NCI-H226 (cell line): Measurements from ENCODE around the gene CNN2.

ENCODE experiments used
- DNase-seq: peaks from one replicate; pipeline ENCODE4 v3.0.0-alpha.2; 2015

CNN2 gene

GRCh38 chr19:1025960-1026782 lies at the start of gene CNN2:
Gene CNN2, plus strand, starts transcription at chr19:1026608. Its CDS starts 54 bp downstream, at chr19:1026662.
- peak; percentile 77 for DNase-seq

GRCh38 chr19:977058-977464 lies 49.3 kb upstream of the CNN2 start:
- no peak for DNase-seq

- DNase-seq = no peak
These were observed 47.1 kb upstream of the CNN2 start for GRCh38 chr19:979318-979741.

GRCh38 chr19:980133-980998 lies 46.0 kb upstream of the CNN2 start:
- no peak for DNase-seq

- DNase-seq = peak; percentile 61
These were observed 43.7 kb upstream of the CNN2 start for GRCh38 chr19:982567-983170.

- peak; percentile 83 for DNase-seq
These were observed 42.0 kb upstream of the CNN2 start, which contains the start of gene WDR18 for GRCh38 chr19:984165-984967. Gene WDR18, plus strand, starts transcription at chr19:984345. Its CDS starts 9 bp downstream, at chr19:984354.

- DNase-seq = no peak
These were observed 40.3 kb upstream of the CNN2 start for GRCh38 chr19:986083-986482.

GRCh38 chr19:988081-988480 lies 38.3 kb upstream of the CNN2 start:
- DNase-seq = no peak

GRCh38 chr19:988510-988909 lies 37.9 kb upstream of the CNN2 start:
- DNase-seq = no peak

GRCh38 chr19:989381-990081 lies 36.9 kb upstream of the CNN2 start:
- no peak for DNase-seq

GRCh38 chr19:990119-990571 lies 36.3 kb upstream of the CNN2 start:
- DNase-seq = no peak

GRCh38 chr19:990746-991145 lies 35.7 kb upstream of the CNN2 start:
- no peak for DNase-seq

GRCh38 chr19:991174-991931 lies 35.1 kb upstream of the CNN2 start:
- DNase-seq = no peak

- DNase-seq = no peak
These were observed 34.3 kb upstream of the CNN2 start for GRCh38 chr19:991932-992669.

- no peak for DNase-seq
These were observed 33.7 kb upstream of the CNN2 start for GRCh38 chr19:992670-993055.

- no peak for DNase-seq
These were observed 33.0 kb upstream of the CNN2 start for GRCh38 chr19:993361-993830.

GRCh38 chr19:993831-994393 lies 32.5 kb upstream of the CNN2 start:
- DNase-seq = no peak

- DNase-seq = no peak
These were observed 31.9 kb upstream of the CNN2 start for GRCh38 chr19:994516-994915.

GRCh38 chr19:995051-995827 lies 31.2 kb upstream of the CNN2 start:
- no peak for DNase-seq
